GM12878 (cell line): ENCODE data around the gene MED31. TPM values are rescaled to one million over a fixed set of nuclear protein-coding genes. Genes with fewer than 3 reads are reported as not detected.

ENCODE experiments used
- ATAC-seq: fragments of 200-7000 bp; cut with Tn5 transposase; 3 replicates; pipeline ENCODE4 v1.9.1; 2020; ENCODE audit warnings: mild to moderate bottlenecking, moderate library complexity
- BruUV-seq: library from RNA; stranded (reverse); fragments of 400-500 nt; replicated peaks from 2 replicates; lab custom pipeline; 2021; lab: Mats Ljungman, UMichigan
- CTCF ChIA-PET: fragments of 300-600 bp; sonication (Branson Sonifier 250); formaldehyde crosslinking; extraction: SDS; loops from one replicate; lab custom pipeline; 2021; ENCODE audit warnings: inconsistent platforms; lab: Yijun Ruan, JAX
- POLR2A ChIA-PET: fragments of 350-600 bp; formaldehyde crosslinking; extraction: SDS; loops from one replicate; lab custom pipeline; 2021; ENCODE audit warnings: inconsistent platforms; lab: Charles Lee
- RAD21 ChIA-PET: fragments of 300-600 bp; sonication (Branson Sonifier 250); formaldehyde crosslinking; loops from one replicate; lab custom pipeline; 2023; ENCODE audit warnings: antibody characterized with exemption; ENCODE audit not compliant: unreplicated experiment; lab: Charles Lee
- SMC1A ChIA-PET: fragments of 300-600 bp; sonication (Branson Sonifier 250); formaldehyde crosslinking; loops from one replicate; lab custom pipeline; 2023; ENCODE audit not compliant: unreplicated experiment, uncharacterized antibody; lab: Charles Lee
- DNase-seq: peaks from one replicate; pipeline ENCODE4 v3.0.0-alpha.2; 2011; ENCODE audit warnings: low read depth, low spot score
- FAIRE-seq: peaks from 3 replicates; lab custom pipeline; 2011; peaks lifted over from hg19 to GRCh38; lab: Jason Lieb, UNC
- H2AFZ ChIP-seq: 2 replicates; pipeline ENCODE4 v1.6.0; 2011; ENCODE audit warnings: low read depth, low read length, control low read depth; ENCODE audit not compliant: control insufficient read depth
- H3K27ac ChIP-seq: 2 replicates; pipeline ENCODE4 v1.5.1; 2011; ENCODE audit warnings: control low read depth; ENCODE audit not compliant: control insufficient read depth, insufficient read depth
- H3K27me3 ChIP-seq, 2 experiments: replicated peaks in 1 of 2; 2 replicates each; pipeline versions ENCODE4 v1.6.0 to v1.6.1; 2011; ENCODE audit warnings: low read length in 1 of 2; ENCODE audit not compliant: control insufficient read depth in 2 of 2, insufficient read depth in 2 of 2
- H3K36me3 ChIP-seq, 2 experiments: 2 replicates each; pipeline ENCODE4 v1.5.1; 2011; ENCODE audit warnings: low read length in 1 of 2; ENCODE audit not compliant: control insufficient read depth in 2 of 2, insufficient read depth in 2 of 2
- H3K4me1 ChIP-seq: 2 replicates; pipeline ENCODE4 v1.6.1; 2011; ENCODE audit warnings: mild to moderate bottlenecking, low read length, moderate library complexity, mixed read lengths; ENCODE audit not compliant: control insufficient read depth, insufficient read depth
- H3K4me2 ChIP-seq: 2 replicates; pipeline ENCODE4 v1.6.0; 2011; ENCODE audit warnings: control low read depth; ENCODE audit not compliant: control insufficient read depth, insufficient read depth
- H3K4me3 ChIP-seq: fragments of 200-600 bp; sonication (generic); 2 replicates; pipeline ENCODE4 v1.5.1; 2016
- H3K79me2 ChIP-seq: 2 replicates; pipeline ENCODE4 v1.6.0; 2011; ENCODE audit warnings: low read length; ENCODE audit not compliant: control insufficient read depth, insufficient read depth
- H3K9ac ChIP-seq: 2 replicates; pipeline ENCODE4 v1.8.0; 2011; ENCODE audit warnings: low read length, control low read depth, mixed read lengths; ENCODE audit not compliant: control insufficient read depth, insufficient read depth
- H3K9me3 ChIP-seq: replicated peaks from 3 replicates; pipeline ENCODE4 v1.5.1; 2011; ENCODE audit warnings: mild to moderate bottlenecking, low read length; ENCODE audit not compliant: control insufficient read depth, insufficient read depth
- H4K20me1 ChIP-seq: 2 replicates; pipeline ENCODE4 v1.6.0; 2011; ENCODE audit not compliant: control insufficient read depth, insufficient read depth
- CEBPB ChIP-seq, 2 experiments: fragments of 150-350 bp in 1 of 2; IDR thresholded peaks; 2 replicates each; pipeline ENCODE4 v1.6.1; 2012 to 2014; ENCODE audit warnings: low read depth in 2 of 2, low read length in 2 of 2, borderline replicate concordance in 1 of 2, inconsistent platforms in 1 of 2
- ETV6 ChIP-seq, 2 experiments: fragments of 450-650 bp in 1 of 2; IDR thresholded peaks in 1 of 2; conservative IDR thresholded peaks in 1 of 2; 2 replicates each; pipeline ENCODE4 v1.6.1; 2014; ENCODE audit warnings: antibody characterized with exemption in 1 of 2, borderline replicate concordance in 1 of 2, low read depth in 1 of 2, mild to moderate bottlenecking in 1 of 2, moderate library complexity in 1 of 2
- JUNB ChIP-seq: IDR thresholded peaks from 2 replicates; pipeline ENCODE4 v1.6.1; 2016; ENCODE audit warnings: antibody characterized with exemption, mild to moderate bottlenecking
- JUND ChIP-seq: IDR thresholded peaks from 2 replicates; pipeline ENCODE4 v1.6.1; 2012; ENCODE audit warnings: low read depth, mild to moderate bottlenecking, low read length, improper control_type of control experiment, moderate library complexity
- MLLT1 ChIP-seq: fragments of 450-650 bp; IDR thresholded peaks from 2 replicates; pipeline ENCODE4 v1.6.1; 2016; ENCODE audit warnings: mild to moderate bottlenecking
- NBN ChIP-seq: fragments of 450-650 bp; IDR thresholded peaks from 2 replicates; pipeline ENCODE4 v1.6.1; 2016
- NFYA ChIP-seq: IDR thresholded peaks from 2 replicates; pipeline ENCODE4 v1.6.1; 2011; ENCODE audit warnings: low read depth, mild to moderate bottlenecking, low read length, improper control_type of control experiment, borderline replicate concordance
- NR2C1 ChIP-seq: fragments of 450-650 bp; IDR thresholded peaks from 2 replicates; pipeline ENCODE4 v1.6.1; 2017; ENCODE audit warnings: antibody characterized with exemption, mild to moderate bottlenecking, moderate library complexity
- NR2F1 ChIP-seq: fragments of 450-650 bp; conservative IDR thresholded peaks from 2 replicates; pipeline ENCODE4 v1.6.1; 2017; ENCODE audit warnings: mild to moderate bottlenecking
- PAX8 ChIP-seq: fragments of 450-650 bp; IDR thresholded peaks from 2 replicates; pipeline ENCODE4 v1.6.1; 2017; ENCODE audit warnings: mild to moderate bottlenecking, moderate library complexity
- RCOR1 ChIP-seq: conservative IDR thresholded peaks from 2 replicates; pipeline ENCODE4 v1.6.1; 2012; ENCODE audit warnings: low read depth, low read length, improper control_type of control experiment
- SRF ChIP-seq, 2 experiments: IDR thresholded peaks; 2 replicates each; pipeline ENCODE4 v1.6.1; 2011; ENCODE audit warnings: low read depth in 2 of 2, low read length in 2 of 2, mild to moderate bottlenecking in 1 of 2, moderate library complexity in 1 of 2
- TARDBP ChIP-seq: IDR thresholded peaks from 2 replicates; pipeline ENCODE4 v1.6.1; 2016; ENCODE audit warnings: borderline replicate concordance
- ZNF207 ChIP-seq: fragments of 450-650 bp; IDR thresholded peaks from 2 replicates; pipeline ENCODE4 v1.6.1; 2014; ENCODE audit warnings: antibody characterized with exemption, mild to moderate bottlenecking, borderline replicate concordance
- ZNF24 ChIP-seq: fragments of 450-650 bp; IDR thresholded peaks from 2 replicates; pipeline ENCODE4 v1.6.1; 2017; ENCODE audit warnings: antibody characterized with exemption, mild to moderate bottlenecking
- WGBS: methylation state at CpG from one replicate; pipeline ENCODE4 v1.1.6; 2016; ENCODE audit warnings: low lambda C conversion rate; ENCODE audit not compliant: insufficient replicate concordance, insufficient coverage; ENCODE audit errors: missing lambda C conversion rate; 5-methylcytosine and 5-hydroxymethylcytosine counted together
- in situ Hi-C: fragments of 300-500 bp; cut with MboI; formaldehyde crosslinking; loops from 9 replicates; pipeline ENCODE4 v1.14.3; 2018; ENCODE audit warnings: mixed read lengths
- intact Hi-C: fragments of 100-400 bp; cut with micrococcal nuclease; formaldehyde crosslinking; loops from one replicate; pipeline ENCODE4 v1.14.2; 2022; ENCODE audit not compliant: unreplicated experiment
- polyA plus RNA-seq, 11 experiments: library from polyadenylated mRNA; depleted of rRNA in 4 of 11; unstranded in 6 of 11; stranded (reverse) in 5 of 11; fragments of >200 nt; fragmentation: Nextera tagmentation in 4 of 11; fragmentation: Illumina TruSeq in 1 of 11; extraction: Ambion mirVana in 4 of 11; extraction: Trizol in 1 of 11; gene quantifications; 1 replicate in 1 of 11; 2 replicates in 10 of 11; pipeline versions ENCODE4 v1.2.1 to v1.2.3, GENCODE V29; 2011 to 2016; ENCODE audit warnings: inconsistent platforms in 2 of 11, missing spikeins in 2 of 11, low read depth in 1 of 11
- total RNA-seq, 4 experiments: library from RNA; depleted of rRNA in 3 of 4; stranded (reverse); fragments of >200 nt in 3 of 4; fragmentation: Illumina TruSeq in 1 of 4; extraction: Trizol in 1 of 4; gene quantifications; 2 replicates each; pipeline versions ENCODE4 v1.2.1 to v1.2.3, GENCODE V29; 2013 to 2021
- TF ChIP-seq, protein P1 (sequence below): IDR thresholded peaks from 2 replicates; pipeline ENCODE4 v1.6.1; 2011; ENCODE audit warnings: mild to moderate bottlenecking, low read depth, low read length, moderate library complexity; ENCODE audit not compliant: insufficient replicate concordance
- TF ChIP-seq, protein P2 (sequence below): fragments of 450-650 bp; IDR thresholded peaks from 2 replicates; pipeline ENCODE4 v1.6.1; 2017; ENCODE audit warnings: mild to moderate bottlenecking, moderate library complexity

Gene MED31
- total and polyA plus RNA-seq, 10 of the 15 experiments (the other 5 are each of a cell fraction or from before 2014, with no cell fraction given): 14.4 to 71.1 (median 34.6) TPM

DNA sequence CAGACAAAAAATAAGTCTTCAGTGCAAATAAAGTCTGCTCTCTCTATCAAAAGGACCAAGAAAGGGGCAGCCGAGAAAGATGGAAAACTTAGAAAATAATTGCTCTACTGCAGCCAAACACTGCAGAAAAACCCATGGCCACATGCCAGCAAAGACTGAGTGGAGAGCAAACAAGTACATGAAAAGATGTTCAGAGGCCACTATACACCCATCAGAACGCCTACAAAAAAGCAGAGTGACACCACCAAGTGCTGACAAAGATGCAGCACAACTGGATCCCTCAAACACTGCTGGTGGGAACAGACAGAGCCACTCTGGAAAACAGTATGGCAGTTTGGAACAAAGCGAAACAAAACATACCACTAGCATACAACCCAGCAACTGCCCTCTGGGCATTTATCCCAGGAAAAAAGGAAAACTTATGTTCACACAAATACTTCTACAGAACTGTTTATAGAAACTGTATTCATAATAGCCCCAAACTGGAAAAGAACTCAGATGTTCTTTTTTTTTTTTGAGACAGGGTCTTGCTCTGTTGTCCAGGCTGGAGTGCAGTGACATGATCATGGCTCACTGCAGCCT, 47.6 kb downstream of the MED31 start:
- Histone ChIP-seq H3K36me3 (peaks cover under 1 to 18% of the 10 kb centered on the region in 2 experiments; a peak in 3 of 4 replicates), H3K9me3 (no peaks in the 10 kb centered on the region)
- POLR2A ChIA-PET: no interaction called here
- TF ChIP-seq PAX8 (no peak), NBN (no peak), RCOR1 (no peak), MLLT1 (no peak), NR2C1 (no peak), NFYA (no peak), CEBPB (IDR thresholded peaks at IDR 0.05; ENCODE audit: borderline replicate concordance in 1 of 2, low read depth in 2 of 2, low read length in 2 of 2) (no peak), NR2F1 (no peak), JUNB (no peak), ETV6 (conservative IDR thresholded peaks at IDR 0.05 in 1 of 2, IDR thresholded peaks at IDR 0.05 in 1 of 2; ENCODE audit: borderline replicate concordance in 1 of 2, low read depth in 1 of 2) (no peak), JUND (no peak), SRF (IDR thresholded peaks at IDR 0.05; ENCODE audit: low read depth in 2 of 2, low read length in 2 of 2) (no peak), TARDBP (no peak), ZNF24 (no peak), ZNF207 (no peak)
- TF ChIP-seq, protein P1, sequence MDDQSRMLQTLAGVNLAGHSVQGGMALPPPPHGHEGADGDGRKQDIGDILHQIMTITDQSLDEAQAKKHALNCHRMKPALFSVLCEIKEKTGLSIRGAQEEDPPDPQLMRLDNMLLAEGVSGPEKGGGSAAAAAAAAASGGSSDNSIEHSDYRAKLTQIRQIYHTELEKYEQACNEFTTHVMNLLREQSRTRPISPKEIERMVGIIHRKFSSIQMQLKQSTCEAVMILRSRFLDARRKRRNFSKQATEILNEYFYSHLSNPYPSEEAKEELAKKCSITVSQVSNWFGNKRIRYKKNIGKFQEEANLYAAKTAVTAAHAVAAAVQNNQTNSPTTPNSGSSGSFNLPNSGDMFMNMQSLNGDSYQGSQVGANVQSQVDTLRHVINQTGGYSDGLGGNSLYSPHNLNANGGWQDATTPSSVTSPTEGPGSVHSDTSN: no peak
- TF ChIP-seq, protein P2, sequence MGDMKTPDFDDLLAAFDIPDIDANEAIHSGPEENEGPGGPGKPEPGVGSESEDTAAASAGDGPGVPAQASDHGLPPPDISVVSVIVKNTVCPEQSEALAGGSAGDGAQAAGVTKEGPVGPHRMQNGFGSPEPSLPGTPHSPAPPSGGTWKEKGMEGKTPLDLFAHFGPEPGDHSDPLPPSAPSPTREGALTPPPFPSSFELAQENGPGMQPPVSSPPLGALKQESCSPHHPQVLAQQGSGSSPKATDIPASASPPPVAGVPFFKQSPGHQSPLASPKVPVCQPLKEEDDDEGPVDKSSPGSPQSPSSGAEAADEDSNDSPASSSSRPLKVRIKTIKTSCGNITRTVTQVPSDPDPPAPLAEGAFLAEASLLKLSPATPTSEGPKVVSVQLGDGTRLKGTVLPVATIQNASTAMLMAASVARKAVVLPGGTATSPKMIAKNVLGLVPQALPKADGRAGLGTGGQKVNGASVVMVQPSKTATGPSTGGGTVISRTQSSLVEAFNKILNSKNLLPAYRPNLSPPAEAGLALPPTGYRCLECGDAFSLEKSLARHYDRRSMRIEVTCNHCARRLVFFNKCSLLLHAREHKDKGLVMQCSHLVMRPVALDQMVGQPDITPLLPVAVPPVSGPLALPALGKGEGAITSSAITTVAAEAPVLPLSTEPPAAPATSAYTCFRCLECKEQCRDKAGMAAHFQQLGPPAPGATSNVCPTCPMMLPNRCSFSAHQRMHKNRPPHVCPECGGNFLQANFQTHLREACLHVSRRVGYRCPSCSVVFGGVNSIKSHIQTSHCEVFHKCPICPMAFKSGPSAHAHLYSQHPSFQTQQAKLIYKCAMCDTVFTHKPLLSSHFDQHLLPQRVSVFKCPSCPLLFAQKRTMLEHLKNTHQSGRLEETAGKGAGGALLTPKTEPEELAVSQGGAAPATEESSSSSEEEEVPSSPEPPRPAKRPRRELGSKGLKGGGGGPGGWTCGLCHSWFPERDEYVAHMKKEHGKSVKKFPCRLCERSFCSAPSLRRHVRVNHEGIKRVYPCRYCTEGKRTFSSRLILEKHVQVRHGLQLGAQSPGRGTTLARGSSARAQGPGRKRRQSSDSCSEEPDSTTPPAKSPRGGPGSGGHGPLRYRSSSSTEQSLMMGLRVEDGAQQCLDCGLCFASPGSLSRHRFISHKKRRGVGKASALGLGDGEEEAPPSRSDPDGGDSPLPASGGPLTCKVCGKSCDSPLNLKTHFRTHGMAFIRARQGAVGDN: no peak
- TF ChIP-seq, all 136 proteins: peak for 0
- FAIRE-seq: no peak
- DNase-seq: no peak
- H3K27ac ChIP-seq: no peak overlapping the region
- CTCF ChIA-PET: no interaction called here
- H3K4me1 ChIP-seq: no peaks in the 10 kb centered on the region
- 84% methylated on average over 3 of the region's 3 CpGs for WGBS
- no peak overlapping the region for H3K4me3 ChIP-seq
- H3K79me2 ChIP-seq: no peaks in the 10 kb centered on the region
- no TSS peak for BruUV-seq
- H2AFZ ChIP-seq: no peak overlapping the region
- H3K9ac ChIP-seq: no peak overlapping the region
- intact Hi-C loops: no loop called here
- no peak for ATAC-seq
- in situ Hi-C loops: no loop called here
- SMC1A ChIA-PET: no interaction called here
- no peak overlapping the region for H3K4me2 ChIP-seq
- no peaks in the 10 kb centered on the region for H3K27me3 ChIP-seq
- H4K20me1 ChIP-seq: no peaks in the 10 kb centered on the region; the same call in 1 of the 2 replicates
- RAD21 ChIA-PET: no interaction called here
